ENCODE results near the gene TESPA1.

- TF ChIP-seq TAF1 (IDR thresholded peaks at IDR 0.05; ENCODE audit: low read depth, low read length) (no peak), POLR2A (IDR thresholded peaks at IDR 0.05; ENCODE audit: low read depth, low read length) (no peak), POLR2AphosphoS5 (IDR thresholded peaks at IDR 0.05; ENCODE audit: low read depth, low read length) (no peak), SPI1 (IDR thresholded peaks at IDR 0.05; ENCODE audit: low read depth, low read length) (no peak), PAX5 (IDR thresholded peaks at IDR 0.05; ENCODE audit: insufficient read depth, low read length, severe bottlenecking) (no peak)
Observed at GRCh38 chr12:54950071-54950727, 34.4 kb downstream of the TESPA1 start.

Measured in GM12891 (cell line).